Muscle layer of colon (tissue), 2 donors: Measurements from ENCODE around the gene ARID1B.
A peak's percentile ranks its signal among the peaks of the same experiment; 100 is the strongest.

Source experiments
- H3K27ac ChIP-seq: one replicate; pipeline ENCODE4 v1.7.0; 2013; ENCODE audit warnings: low read depth, mild to moderate bottlenecking, low read length, moderate library complexity
- H3K27me3 ChIP-seq, 2 donors: one replicate each; pipeline ENCODE4 v1.7.0; 2013; ENCODE audit warnings: low read length in 2 of 2, mild to moderate bottlenecking in 2 of 2; ENCODE audit not compliant: insufficient read depth in 2 of 2, control insufficient read depth in 1 of 2
- H3K36me3 ChIP-seq: one replicate; pipeline ENCODE4 v1.7.0; 2013; ENCODE audit warnings: mild to moderate bottlenecking, low read length; ENCODE audit not compliant: insufficient read depth
- H3K4me1 ChIP-seq: one replicate; pipeline ENCODE4 v1.7.0; 2013; ENCODE audit warnings: mild to moderate bottlenecking, low read length; ENCODE audit not compliant: insufficient read depth
- H3K4me3 ChIP-seq, 2 donors: one replicate each; pipeline ENCODE4 v1.7.0; 2013; ENCODE audit warnings: low read length in 2 of 2, low read depth in 1 of 2, mild to moderate bottlenecking in 1 of 2, moderate library complexity in 1 of 2
- H3K9ac ChIP-seq: one replicate; pipeline ENCODE4 v1.7.0; 2013; ENCODE audit warnings: low read length
- H3K9me3 ChIP-seq: one replicate; pipeline ENCODE4 v1.7.0; 2013; ENCODE audit warnings: mild to moderate bottlenecking, low read length
- donor health status: abdominal sarcoma.
- donor health status: Adenocarcinoma of cecum.

The ARID1B gene

GRCh38 chr6:157227202-157228166 is 450.3 kb downstream of the ARID1B start:
- Histone ChIP-seq H3K9me3 (no peaks in the 10 kb centered on the region), H3K4me1 (no peaks in the 10 kb centered on the region), H3K27me3 (no peaks in the 10 kb centered on the region), H3K9ac (no peak overlapping the region), H3K4me3 (no peak overlapping the region), H3K36me3 (no peaks in the 10 kb centered on the region), H3K27ac (no peak overlapping the region)

GRCh38 chr6:157228426-157229131 is 451.4 kb downstream of the ARID1B start:
- no peak overlapping the region for H3K4me3 ChIP-seq
- H3K27ac ChIP-seq: no peak overlapping the region
- H3K9me3 ChIP-seq: no peaks in the 10 kb centered on the region
- no peaks in the 10 kb centered on the region for H3K4me1 ChIP-seq
- no peaks in the 10 kb centered on the region for H3K36me3 ChIP-seq
- H3K9ac ChIP-seq: no peak overlapping the region
- H3K27me3 ChIP-seq: no peaks in the 10 kb centered on the region

- H3K27me3 ChIP-seq: no peaks in the 10 kb centered on the region
- H3K9me3 ChIP-seq: no peaks in the 10 kb centered on the region
- H3K4me1 ChIP-seq: no peaks in the 10 kb centered on the region
- no peak overlapping the region for H3K4me3 ChIP-seq
- H3K36me3 ChIP-seq: no peaks in the 10 kb centered on the region
- H3K27ac ChIP-seq: no peak overlapping the region
- H3K9ac ChIP-seq: no peak overlapping the region
These were observed 452.0 kb downstream of the ARID1B start for GRCh38 chr6:157229132-157229618.

GRCh38 chr6:157229713-157230112 is 452.5 kb downstream of the ARID1B start:
- no peaks in the 10 kb centered on the region for H3K36me3 ChIP-seq
- H3K9ac ChIP-seq: no peak overlapping the region
- H3K4me3 ChIP-seq: no peak overlapping the region
- peaks cover under 1% of the 10 kb centered on the region for H3K4me1 ChIP-seq
- no peak overlapping the region for H3K27ac ChIP-seq
- H3K9me3 ChIP-seq: no peaks in the 10 kb centered on the region
- no peaks in the 10 kb centered on the region for H3K27me3 ChIP-seq

DNA sequence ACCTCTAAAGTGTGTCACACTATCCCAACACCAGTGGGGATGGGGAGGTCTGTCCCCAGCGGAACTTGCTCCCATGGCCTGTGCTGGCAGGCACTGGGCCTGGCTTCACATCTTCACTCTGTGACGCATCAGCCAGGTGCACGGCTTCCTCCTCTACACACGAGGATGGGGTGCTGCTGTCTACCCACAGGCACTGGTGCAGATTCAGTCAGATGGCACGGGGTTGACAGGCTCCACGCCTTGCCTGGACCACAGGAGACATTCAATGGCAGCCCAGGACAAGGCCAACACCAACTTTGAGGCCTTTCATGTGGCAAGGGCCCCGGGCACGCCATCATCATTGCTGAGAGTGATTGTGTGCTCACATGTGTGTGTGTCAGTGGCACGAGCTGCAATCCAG is 453.7 kb downstream of the ARID1B start:
- Histone ChIP-seq H3K9ac (no peak overlapping the region), H3K4me3 (no peak overlapping the region), H3K4me1 (peaks cover 9% of the 10 kb centered on the region), H3K27ac (no peak overlapping the region), H3K9me3 (no peaks in the 10 kb centered on the region), H3K36me3 (no peaks in the 10 kb centered on the region), H3K27me3 (peaks cover 0 to 5% of the 10 kb centered on the region in 2 donors)

DNA sequence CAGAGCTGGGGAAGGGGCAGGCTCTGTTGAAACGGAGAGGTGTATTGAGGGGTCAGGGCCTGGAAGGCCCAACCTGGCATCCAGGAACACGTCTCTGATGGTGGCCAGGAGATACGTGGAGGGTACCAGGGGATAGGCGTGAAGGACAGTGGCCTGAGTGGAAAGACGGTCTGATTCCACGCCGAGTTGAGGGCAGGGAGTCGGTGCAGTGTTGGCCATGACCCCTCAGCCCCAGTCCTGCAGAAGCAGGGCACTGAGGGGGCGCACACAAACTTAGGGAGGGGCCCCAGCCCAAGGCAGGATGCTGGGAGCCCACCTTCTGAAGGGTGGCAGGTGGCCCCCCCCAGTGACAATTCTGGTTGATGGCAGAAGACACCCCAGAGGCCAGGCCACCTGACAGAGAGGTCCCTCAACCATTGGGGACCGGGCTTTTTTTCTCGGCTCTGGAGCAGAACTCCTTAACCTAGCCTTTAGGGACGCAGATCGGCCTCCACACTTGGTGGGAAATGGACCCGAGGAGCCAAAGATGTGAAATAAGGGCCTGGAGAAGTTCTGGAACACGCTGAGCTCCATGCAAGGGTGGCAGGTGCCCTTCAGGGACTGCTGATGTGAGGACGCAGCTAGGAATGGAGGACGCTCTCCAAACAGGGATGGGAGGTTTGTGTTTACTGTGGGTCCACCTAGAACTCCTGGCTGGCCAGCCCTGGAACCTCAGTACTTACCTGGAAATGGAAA is 455.1 kb downstream of the ARID1B start:
- H3K4me3 ChIP-seq: no peak overlapping the region
- peaks cover 0 to 5% of the 10 kb centered on the region in 2 donors for H3K27me3 ChIP-seq
- no peak overlapping the region for H3K27ac ChIP-seq
- peaks cover 14% of the 10 kb centered on the region for H3K4me1 ChIP-seq
- no peaks in the 10 kb centered on the region for H3K36me3 ChIP-seq
- H3K9ac ChIP-seq: no peak overlapping the region
- H3K9me3 ChIP-seq: no peaks in the 10 kb centered on the region

GRCh38 chr6:157233156-157233555 is 456.0 kb downstream of the ARID1B start:
- H3K4me3 ChIP-seq: no peak overlapping the region
- peaks cover 14% of the 10 kb centered on the region for H3K4me1 ChIP-seq
- peaks cover 0 to 5% of the 10 kb centered on the region in 2 donors for H3K27me3 ChIP-seq
- no peaks in the 10 kb centered on the region for H3K36me3 ChIP-seq
- no peak overlapping the region for H3K9ac ChIP-seq
- H3K27ac ChIP-seq: no peak overlapping the region
- H3K9me3 ChIP-seq: no peaks in the 10 kb centered on the region

GRCh38 chr6:157233686-157234085 is 456.5 kb downstream of the ARID1B start:
- Histone ChIP-seq H3K9ac (no peak overlapping the region), H3K36me3 (no peaks in the 10 kb centered on the region), H3K27ac (no peak overlapping the region), H3K9me3 (no peaks in the 10 kb centered on the region), H3K4me3 (no peak overlapping the region), H3K27me3 (peaks cover 0 to 5% of the 10 kb centered on the region in 2 donors), H3K4me1 (peaks cover 14% of the 10 kb centered on the region)

GRCh38 chr6:157235600-157236039 is 458.4 kb downstream of the ARID1B start:
- Histone ChIP-seq H3K9ac (no peak overlapping the region), H3K27ac (no peak overlapping the region), H3K4me1 (peaks cover 28% of the 10 kb centered on the region), H3K27me3 (peaks cover 0 to 5% of the 10 kb centered on the region in 2 donors), H3K4me3 (peak overlapping the region; percentile 41 to 65), H3K9me3 (no peaks in the 10 kb centered on the region), H3K36me3 (no peaks in the 10 kb centered on the region)

- Histone ChIP-seq H3K9ac (no peak overlapping the region), H3K36me3 (no peaks in the 10 kb centered on the region), H3K4me3 (peak overlapping the region; percentile 41 to 65), H3K27ac (peak overlapping the region; percentile 24), H3K27me3 (peaks cover 0 to 5% of the 10 kb centered on the region in 2 donors), H3K9me3 (no peaks in the 10 kb centered on the region), H3K4me1 (peaks cover 31% of the 10 kb centered on the region)
These were observed 459.0 kb downstream of the ARID1B start for GRCh38 chr6:157236040-157236725.
